Liver (tissue), 9 donors: ENCODE measurements around the gene FBN1. TPM values are rescaled to one million over a fixed set of nuclear protein-coding genes. Genes with fewer than 3 reads are reported as not detected.

Source experiments
- DNase-seq: peaks from one replicate; pipeline ENCODE4 v3.0.0-alpha.2; 2017; ENCODE audit warnings: low spot score
- H3K27ac ChIP-seq, 2 donors: one replicate each; pipeline ENCODE4 v1.7.0; 2013; ENCODE audit warnings: inconsistent platforms in 2 of 2, low read length in 2 of 2, control low read depth in 1 of 2, low read depth in 1 of 2, mild to moderate bottlenecking in 1 of 2
- H3K27me3 ChIP-seq, 4 donors: one replicate each; pipeline versions ENCODE4 v1.6.1 to v1.7.0; 2013; ENCODE audit warnings: low read length in 3 of 4, inconsistent platforms in 1 of 4, mild to moderate bottlenecking in 1 of 4, moderate library complexity in 1 of 4; ENCODE audit not compliant: control insufficient read depth in 4 of 4, insufficient read depth in 4 of 4
- H3K36me3 ChIP-seq, 4 donors: one replicate each; pipeline versions ENCODE4 v1.6.1 to v1.7.0; 2013; ENCODE audit warnings: low read length in 3 of 4, mild to moderate bottlenecking in 3 of 4, low read depth in 1 of 4, moderate library complexity in 1 of 4; ENCODE audit not compliant: control insufficient read depth in 4 of 4, insufficient read depth in 3 of 4
- H3K4me1 ChIP-seq, 4 donors: one replicate each; pipeline versions ENCODE4 v1.6.1 to v1.7.0; 2013; ENCODE audit warnings: low read length in 3 of 4, mild to moderate bottlenecking in 3 of 4, moderate library complexity in 1 of 4; ENCODE audit not compliant: control insufficient read depth in 4 of 4, insufficient read depth in 4 of 4
- H3K4me3 ChIP-seq, 3 donors: one replicate each; pipeline versions ENCODE4 v1.6.1 to v1.7.0; 2013; ENCODE audit warnings: low read length in 3 of 3, control low read depth in 1 of 3, low read depth in 1 of 3, mild to moderate bottlenecking in 1 of 3
- H3K9ac ChIP-seq, 2 donors: one replicate each; pipeline ENCODE4 v1.7.0; 2013; ENCODE audit warnings: low read length in 2 of 2, mild to moderate bottlenecking in 2 of 2, moderate library complexity in 2 of 2, control low read depth in 1 of 2, low read depth in 1 of 2
- H3K9me3 ChIP-seq, 4 donors: one replicate each; pipeline versions ENCODE4 v1.6.1 to v1.7.0; 2013; ENCODE audit warnings: low read length in 3 of 4; ENCODE audit not compliant: control insufficient read depth in 4 of 4
- EGR1 ChIP-seq, 2 donors: IDR thresholded peaks; 2 replicates each; pipeline ENCODE4 v1.6.1; 2016 to 2018; ENCODE audit warnings: antibody characterized with exemption in 2 of 2, low read depth in 2 of 2
- FOXA1 ChIP-seq: IDR thresholded peaks from 2 replicates; pipeline ENCODE4 v1.6.1; 2016; ENCODE audit warnings: antibody characterized with exemption
- FOXA2 ChIP-seq: IDR thresholded peaks from 2 replicates; pipeline ENCODE4 v1.6.1; 2016; ENCODE audit warnings: antibody characterized with exemption
- HNF4A ChIP-seq, 2 donors: conservative IDR thresholded peaks; 2 replicates each; pipeline ENCODE4 v1.6.1; 2016; ENCODE audit warnings: antibody characterized with exemption in 2 of 2, mild to moderate bottlenecking in 2 of 2
- HNF4G ChIP-seq: IDR thresholded peaks from 2 replicates; pipeline ENCODE4 v1.6.1; 2016; ENCODE audit warnings: antibody characterized with exemption
- JUND ChIP-seq, 2 donors: IDR thresholded peaks; 2 replicates each; pipeline ENCODE4 v1.6.1; 2016; ENCODE audit warnings: antibody characterized with exemption in 2 of 2
- NR2F2 ChIP-seq: IDR thresholded peaks from 2 replicates; pipeline ENCODE4 v1.6.1; 2016; ENCODE audit warnings: antibody characterized with exemption
- RAD21 ChIP-seq, 2 donors: IDR thresholded peaks; 2 replicates each; pipeline ENCODE4 v1.6.1; 2016; ENCODE audit warnings: antibody characterized with exemption in 2 of 2, mild to moderate bottlenecking in 2 of 2
- RXRA ChIP-seq, 2 donors: IDR thresholded peaks; 2 replicates each; pipeline ENCODE4 v1.6.1; 2017 to 2018; ENCODE audit warnings: antibody characterized with exemption in 2 of 2, mild to moderate bottlenecking in 1 of 2
- SP1 ChIP-seq: IDR thresholded peaks from 2 replicates; pipeline ENCODE4 v1.6.1; 2018; ENCODE audit warnings: antibody characterized with exemption, mild to moderate bottlenecking
- TAF1 ChIP-seq: conservative IDR thresholded peaks from 2 replicates; pipeline ENCODE4 v1.6.1; 2016; ENCODE audit warnings: antibody characterized with exemption, mild to moderate bottlenecking
- YY1 ChIP-seq: IDR thresholded peaks from 2 replicates; pipeline ENCODE4 v1.6.1; 2016; ENCODE audit warnings: antibody characterized with exemption, mild to moderate bottlenecking
- WGBS: extraction: QIAGEN DNeasy Blood & Tissue Kit; methylation state at CpG from one replicate; pipeline ENCODE4 v1.1.7; 2013; 5-methylcytosine and 5-hydroxymethylcytosine counted together
- polyA plus RNA-seq, 2 donors: library from polyadenylated mRNA; stranded (reverse) in 1 of 2; unstranded in 1 of 2; fragments of 200-250 nt in 1 of 2; fragments of >200 nt in 1 of 2; fragmentation: Nextera tagmentation in 1 of 2; extraction: Ambion mirVana in 1 of 2; gene quantifications; one replicate each; pipeline versions ENCODE4 v1.2.1 to v1.2.3, GENCODE V29; 2013 to 2015
- total RNA-seq, 2 donors: library from RNA; depleted of rRNA; stranded (reverse); fragments of >200 nt; gene quantifications; one replicate each; pipeline ENCODE4 v1.2.3, GENCODE V29; 2014
- TF ChIP-seq, protein P1 (sequence below): fragments of 150-350 bp; IDR thresholded peaks from 2 replicates; pipeline ENCODE4 v1.5.1; 2017; ENCODE audit warnings: improper control_type of control experiment, low read depth, low read length; ENCODE audit not compliant: missing input control
- TF ChIP-seq, protein P2 (sequence below): IDR thresholded peaks from 2 replicates; pipeline ENCODE4 v1.6.1; 2016; ENCODE audit warnings: antibody characterized with exemption
- TF ChIP-seq, protein P3 (sequence below): IDR thresholded peaks from 2 replicates; pipeline ENCODE4 v1.6.1; 2016; ENCODE audit warnings: antibody characterized with exemption, mild to moderate bottlenecking
- donor health status: healthy.
- donor health status: healthy.
- donor health status: healthy.
- donor health status: healthy.
- donor health status: healthy.

The FBN1 gene
- total and polyA plus RNA-seq, 4 donors, result 1.3 to 20.1 (median 12.4) TPM

DNA sequence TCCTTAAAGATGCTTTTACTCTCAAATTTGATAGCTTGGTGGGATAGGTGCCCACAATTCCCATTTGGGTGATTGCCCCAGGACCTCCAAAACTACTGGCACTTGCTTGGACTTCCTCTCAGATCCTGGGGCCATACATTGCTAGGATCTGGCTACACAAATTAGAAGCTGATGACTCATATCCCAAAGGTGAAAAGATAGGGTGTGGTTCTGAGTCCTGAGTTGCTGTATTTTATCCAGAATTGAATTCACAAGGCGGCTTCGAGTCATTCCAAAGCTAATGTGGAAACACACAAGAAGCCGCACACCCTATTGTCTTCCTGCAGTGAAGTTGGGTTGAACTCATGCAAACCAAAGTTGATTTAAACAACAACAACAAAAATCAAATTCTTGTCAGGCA, 260.9 kb downstream of the FBN1 start:
- Histone ChIP-seq H3K27me3 (no peaks in the 10 kb centered on the region), H3K4me1 (no peaks in the 10 kb centered on the region), H3K36me3 (no peaks in the 10 kb centered on the region), H3K4me3 (no peak overlapping the region), H3K9me3 (no peaks in the 10 kb centered on the region), H3K27ac (no peak overlapping the region), H3K9ac (no peak overlapping the region)
- no peak for DNase-seq
- 89% methylated on average over 3 of the region's 3 CpGs for WGBS
- TF ChIP-seq TAF1 (no peak), JUND (IDR thresholded peaks at IDR 0.05) (no peak), RAD21 (IDR thresholded peaks at IDR 0.05) (no peak), FOXA2 (no peak), HNF4G (no peak), NR2F2 (no peak), RXRA (IDR thresholded peaks at IDR 0.05) (no peak), SP1 (no peak), EGR1 (IDR thresholded peaks at IDR 0.05; ENCODE audit: low read depth in 2 of 2) (no peak), HNF4A (conservative IDR thresholded peaks at IDR 0.05) (no peak)
- TF ChIP-seq, protein P1, sequence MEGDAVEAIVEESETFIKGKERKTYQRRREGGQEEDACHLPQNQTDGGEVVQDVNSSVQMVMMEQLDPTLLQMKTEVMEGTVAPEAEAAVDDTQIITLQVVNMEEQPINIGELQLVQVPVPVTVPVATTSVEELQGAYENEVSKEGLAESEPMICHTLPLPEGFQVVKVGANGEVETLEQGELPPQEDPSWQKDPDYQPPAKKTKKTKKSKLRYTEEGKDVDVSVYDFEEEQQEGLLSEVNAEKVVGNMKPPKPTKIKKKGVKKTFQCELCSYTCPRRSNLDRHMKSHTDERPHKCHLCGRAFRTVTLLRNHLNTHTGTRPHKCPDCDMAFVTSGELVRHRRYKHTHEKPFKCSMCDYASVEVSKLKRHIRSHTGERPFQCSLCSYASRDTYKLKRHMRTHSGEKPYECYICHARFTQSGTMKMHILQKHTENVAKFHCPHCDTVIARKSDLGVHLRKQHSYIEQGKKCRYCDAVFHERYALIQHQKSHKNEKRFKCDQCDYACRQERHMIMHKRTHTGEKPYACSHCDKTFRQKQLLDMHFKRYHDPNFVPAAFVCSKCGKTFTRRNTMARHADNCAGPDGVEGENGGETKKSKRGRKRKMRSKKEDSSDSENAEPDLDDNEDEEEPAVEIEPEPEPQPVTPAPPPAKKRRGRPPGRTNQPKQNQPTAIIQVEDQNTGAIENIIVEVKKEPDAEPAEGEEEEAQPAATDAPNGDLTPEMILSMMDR, result no peak

DNA sequence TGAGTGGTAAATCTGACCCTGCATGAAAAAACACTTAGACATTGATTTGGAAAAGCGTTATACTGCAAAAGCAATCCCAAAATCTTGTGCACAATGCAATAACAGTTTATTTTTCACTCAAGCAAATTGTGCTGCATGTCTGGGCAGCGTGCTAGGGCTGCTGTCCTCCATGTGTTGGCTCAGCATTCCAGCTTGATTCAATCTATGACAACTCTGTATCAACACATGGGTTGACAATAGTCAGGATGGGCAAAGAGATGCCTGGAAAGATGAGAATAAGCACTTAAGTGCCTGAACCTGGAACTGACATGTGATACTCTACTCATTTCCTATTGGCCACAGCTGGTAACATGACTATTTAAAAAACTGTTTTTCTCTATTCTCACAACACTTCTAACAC, 262.5 kb downstream of the FBN1 start:
- 81% methylated on average over 2 of the region's 2 CpGs for WGBS
- no peak for DNase-seq
- TF ChIP-seq FOXA1 (no peak), RXRA (IDR thresholded peaks at IDR 0.05) (no peak), YY1 (no peak), RAD21 (IDR thresholded peaks at IDR 0.05) (no peak)
- TF ChIP-seq, protein P2, sequence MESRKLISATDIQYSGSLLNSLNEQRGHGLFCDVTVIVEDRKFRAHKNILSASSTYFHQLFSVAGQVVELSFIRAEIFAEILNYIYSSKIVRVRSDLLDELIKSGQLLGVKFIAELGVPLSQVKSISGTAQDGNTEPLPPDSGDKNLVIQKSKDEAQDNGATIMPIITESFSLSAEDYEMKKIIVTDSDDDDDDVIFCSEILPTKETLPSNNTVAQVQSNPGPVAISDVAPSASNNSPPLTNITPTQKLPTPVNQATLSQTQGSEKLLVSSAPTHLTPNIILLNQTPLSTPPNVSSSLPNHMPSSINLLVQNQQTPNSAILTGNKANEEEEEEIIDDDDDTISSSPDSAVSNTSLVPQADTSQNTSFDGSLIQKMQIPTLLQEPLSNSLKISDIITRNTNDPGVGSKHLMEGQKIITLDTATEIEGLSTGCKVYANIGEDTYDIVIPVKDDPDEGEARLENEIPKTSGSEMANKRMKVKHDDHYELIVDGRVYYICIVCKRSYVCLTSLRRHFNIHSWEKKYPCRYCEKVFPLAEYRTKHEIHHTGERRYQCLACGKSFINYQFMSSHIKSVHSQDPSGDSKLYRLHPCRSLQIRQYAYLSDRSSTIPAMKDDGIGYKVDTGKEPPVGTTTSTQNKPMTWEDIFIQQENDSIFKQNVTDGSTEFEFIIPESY, result no peak
- TF ChIP-seq, protein P3, sequence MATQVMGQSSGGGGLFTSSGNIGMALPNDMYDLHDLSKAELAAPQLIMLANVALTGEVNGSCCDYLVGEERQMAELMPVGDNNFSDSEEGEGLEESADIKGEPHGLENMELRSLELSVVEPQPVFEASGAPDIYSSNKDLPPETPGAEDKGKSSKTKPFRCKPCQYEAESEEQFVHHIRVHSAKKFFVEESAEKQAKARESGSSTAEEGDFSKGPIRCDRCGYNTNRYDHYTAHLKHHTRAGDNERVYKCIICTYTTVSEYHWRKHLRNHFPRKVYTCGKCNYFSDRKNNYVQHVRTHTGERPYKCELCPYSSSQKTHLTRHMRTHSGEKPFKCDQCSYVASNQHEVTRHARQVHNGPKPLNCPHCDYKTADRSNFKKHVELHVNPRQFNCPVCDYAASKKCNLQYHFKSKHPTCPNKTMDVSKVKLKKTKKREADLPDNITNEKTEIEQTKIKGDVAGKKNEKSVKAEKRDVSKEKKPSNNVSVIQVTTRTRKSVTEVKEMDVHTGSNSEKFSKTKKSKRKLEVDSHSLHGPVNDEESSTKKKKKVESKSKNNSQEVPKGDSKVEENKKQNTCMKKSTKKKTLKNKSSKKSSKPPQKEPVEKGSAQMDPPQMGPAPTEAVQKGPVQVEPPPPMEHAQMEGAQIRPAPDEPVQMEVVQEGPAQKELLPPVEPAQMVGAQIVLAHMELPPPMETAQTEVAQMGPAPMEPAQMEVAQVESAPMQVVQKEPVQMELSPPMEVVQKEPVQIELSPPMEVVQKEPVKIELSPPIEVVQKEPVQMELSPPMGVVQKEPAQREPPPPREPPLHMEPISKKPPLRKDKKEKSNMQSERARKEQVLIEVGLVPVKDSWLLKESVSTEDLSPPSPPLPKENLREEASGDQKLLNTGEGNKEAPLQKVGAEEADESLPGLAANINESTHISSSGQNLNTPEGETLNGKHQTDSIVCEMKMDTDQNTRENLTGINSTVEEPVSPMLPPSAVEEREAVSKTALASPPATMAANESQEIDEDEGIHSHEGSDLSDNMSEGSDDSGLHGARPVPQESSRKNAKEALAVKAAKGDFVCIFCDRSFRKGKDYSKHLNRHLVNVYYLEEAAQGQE, result no peak
- TF ChIP-seq, protein P1, result no peak
- no peak overlapping the region for H3K27ac ChIP-seq
- H3K4me3 ChIP-seq, result no peak overlapping the region
- no peaks in the 10 kb centered on the region for H3K27me3 ChIP-seq
- no peaks in the 10 kb centered on the region for H3K9me3 ChIP-seq
- H3K9ac ChIP-seq, result no peak overlapping the region
- H3K36me3 ChIP-seq, result no peaks in the 10 kb centered on the region
- no peaks in the 10 kb centered on the region for H3K4me1 ChIP-seq
